HFF-Myc (cell line): ENCODE results near the gene TTC33.
"Not testable (repeated sequence)": the region's sequence is repeated elsewhere in the genome, so short reads cannot be mapped to it uniquely, and the experiment has no call there.

Source experiments
- DNase-seq: peaks from one replicate; pipeline ENCODE4 v3.0.0-alpha.2; 2011; ENCODE audit warnings: low read depth; ENCODE audit errors: extremely low read depth
- H3K4me3 ChIP-seq: replicated peaks from 2 replicates; pipeline ENCODE4 v1.5.1; 2011; ENCODE audit warnings: low read depth, mild to moderate bottlenecking, control low read depth, low read length
- CTCF ChIP-seq: IDR thresholded peaks from 2 replicates; pipeline ENCODE4 v1.5.1; 2012; ENCODE audit warnings: mild to moderate bottlenecking, low read depth, low read length, control low read depth; ENCODE audit errors: missing control alignments

Gene TTC33

GRCh38 chr5:40717281-40717680 is 38.5 kb downstream of the TTC33 start:
- H3K4me3 ChIP-seq, result no peak overlapping the region
- DNase-seq, result no peak
- no peak for TF ChIP-seq CTCF

- no peak overlapping the region for H3K4me3 ChIP-seq
- TF ChIP-seq CTCF, result no peak
- no peak for DNase-seq
Observed at GRCh38 chr5:40716590-40716989, 39.2 kb downstream of the TTC33 start.

DNA sequence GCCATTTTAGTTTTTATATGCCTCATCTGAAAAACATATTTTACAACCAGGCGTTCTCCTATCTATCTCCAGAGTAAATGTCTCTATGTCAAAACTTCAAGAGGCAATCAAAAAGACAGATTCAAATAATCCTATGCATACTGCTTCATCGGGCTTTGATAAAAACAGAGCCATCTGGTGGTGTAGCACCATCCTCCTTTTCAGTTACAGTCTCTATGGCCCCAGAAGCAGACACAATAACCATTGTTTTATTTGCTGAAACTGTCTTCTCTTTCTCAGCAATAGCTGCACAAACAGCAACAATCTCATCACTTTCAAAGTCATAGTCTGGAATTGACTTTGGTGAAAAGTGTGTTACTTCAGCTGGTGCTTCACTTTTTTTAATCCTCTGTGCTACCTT is 39.8 kb downstream of the TTC33 start:
- TF ChIP-seq CTCF, result peak; percentile 18
- DNase-seq, result no peak
- no peak overlapping the region for H3K4me3 ChIP-seq

DNA sequence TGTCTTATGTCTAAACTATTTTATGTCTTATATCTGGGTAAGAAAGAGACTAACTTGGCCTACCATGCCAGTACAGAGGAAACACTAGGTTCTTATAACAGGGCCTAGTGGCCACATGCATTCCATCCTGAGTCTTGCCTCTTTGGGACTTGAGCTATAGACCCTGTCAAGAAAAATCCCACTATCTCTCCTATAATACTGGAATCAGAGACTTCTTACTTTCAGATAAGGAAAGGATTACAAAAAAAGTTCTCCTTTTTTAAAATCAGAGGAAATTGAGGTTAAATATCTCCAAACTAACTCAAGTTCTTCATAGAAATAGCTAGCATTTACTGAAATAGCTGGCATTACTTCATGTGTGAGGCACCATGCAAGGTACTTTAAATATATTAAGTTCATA is 41.8 kb downstream of the TTC33 start:
- no peak for TF ChIP-seq CTCF
- DNase-seq, result no peak
- no peak overlapping the region for H3K4me3 ChIP-seq

GRCh38 chr5:40710575-40710974 is 45.2 kb downstream of the TTC33 start:
- not testable (repeated sequence) for DNase-seq, H3K4me3 ChIP-seq

GRCh38 chr5:40705484-40705883 is 50.3 kb downstream of the TTC33 start:
- DNase-seq, H3K4me3 ChIP-seq: not testable (repeated sequence)

DNA sequence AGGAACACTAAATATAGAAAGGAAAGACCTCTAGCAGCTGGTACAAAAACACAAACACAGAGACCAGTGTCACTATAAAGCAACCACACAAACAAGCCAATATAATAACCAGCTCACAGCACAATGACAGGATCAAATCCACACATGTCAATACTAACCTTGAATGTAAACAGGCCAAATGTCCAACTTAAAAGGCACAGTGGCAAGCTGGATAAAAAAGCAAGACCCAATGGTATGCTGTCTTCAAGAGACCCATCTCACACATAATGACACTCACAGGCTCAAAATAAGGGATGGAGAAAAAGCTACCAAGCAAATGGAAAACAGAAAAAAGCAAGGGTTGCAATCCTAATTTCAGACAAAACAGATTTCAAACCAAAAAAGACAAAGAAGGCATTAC is 53.7 kb downstream of the TTC33 start:
- not testable (repeated sequence) for H3K4me3 ChIP-seq, DNase-seq

DNA sequence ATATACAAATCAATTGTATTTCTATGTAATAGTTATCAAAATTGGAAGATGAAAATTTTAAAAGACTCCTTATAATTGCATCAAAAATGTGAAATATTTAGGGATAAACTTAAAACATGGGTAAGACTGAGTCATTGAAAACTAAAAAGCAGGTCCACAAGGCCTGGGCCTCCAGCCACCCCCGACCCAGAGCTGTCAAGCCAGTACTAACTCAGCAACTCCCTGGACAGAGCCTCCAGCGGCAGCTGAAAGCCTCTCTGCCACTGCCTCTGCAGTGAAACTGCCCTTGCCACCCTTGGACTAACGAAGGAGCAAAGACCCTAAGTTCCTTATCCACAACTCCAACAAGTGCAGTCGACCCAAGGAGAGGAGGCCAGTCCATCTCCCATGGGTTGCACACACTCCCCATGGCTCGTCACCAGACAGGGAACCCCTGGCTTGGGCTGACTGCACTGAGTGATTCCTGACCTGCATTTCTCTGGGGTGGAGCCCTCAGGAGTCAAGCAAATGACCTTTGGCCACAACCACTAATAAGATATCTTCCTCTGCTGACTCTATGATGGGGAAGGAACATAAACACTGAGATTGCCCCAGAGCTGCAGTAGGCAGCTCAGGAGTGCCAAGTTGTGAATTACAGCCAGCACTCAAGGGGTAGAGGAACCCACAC is 55.5 kb downstream of the TTC33 start:
- no peak for TF ChIP-seq CTCF
- no peak overlapping the region for H3K4me3 ChIP-seq
- DNase-seq, result no peak

DNA sequence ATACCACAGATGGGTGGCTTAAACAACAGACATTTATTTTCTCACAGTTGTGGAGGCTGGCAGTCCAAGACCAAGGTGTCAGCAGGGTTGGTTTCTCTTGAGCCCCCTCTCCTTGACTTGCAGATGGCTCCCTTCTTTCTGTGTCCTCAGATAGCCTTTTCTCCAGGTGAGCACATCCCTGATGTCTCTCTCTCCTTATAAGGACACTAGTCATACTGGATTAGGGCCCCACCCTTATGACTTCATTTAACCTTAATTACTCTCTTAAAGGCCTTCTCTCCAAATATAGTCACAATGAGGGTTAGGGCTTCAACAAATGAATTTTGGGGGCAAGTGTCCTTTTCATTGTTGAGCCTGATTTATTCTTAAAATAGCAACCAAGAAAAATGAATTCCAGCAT is 61.3 kb downstream of the TTC33 start:
- no peak for DNase-seq
- no peak overlapping the region for H3K4me3 ChIP-seq
- TF ChIP-seq CTCF, result no peak
